OCI-LY1 (cell line): ENCODE data around the gene TTC12.

Experiments
- CTCF ChIP-seq: fragments of 200-600 bp; sonication (generic), shearing (Covaris generic); IDR thresholded peaks from 2 replicates; pipeline ENCODE4 v1.5.1; 2017; ENCODE audit warnings: mild to moderate bottlenecking, antibody characterized with exemption, low read length, moderate library complexity, mixed read lengths
- EZH2 ChIP-seq: fragments of 200-600 bp; sonication (generic), shearing (Covaris generic); IDR thresholded peaks from 2 replicates; pipeline ENCODE4 v1.8.0; 2017; ENCODE audit warnings: borderline replicate concordance, mixed run types, mild to moderate bottlenecking, antibody characterized with exemption, low read length, moderate library complexity, mixed read lengths

GRCh38 chr11:113334183-113334582 is 19.8 kb downstream of the TTC12 start:
- no peak for TF ChIP-seq CTCF
- TF ChIP-seq EZH2 = no peak
